ENCODE results near the gene POLA1. TPM values are rescaled to one million over a fixed set of nuclear protein-coding genes. Genes with fewer than 3 reads are reported as not detected.

POLA1 gene
- total and polyA plus RNA-seq, 12 donors, result 2.2 to 11.0 (median 5.9) TPM

DNA sequence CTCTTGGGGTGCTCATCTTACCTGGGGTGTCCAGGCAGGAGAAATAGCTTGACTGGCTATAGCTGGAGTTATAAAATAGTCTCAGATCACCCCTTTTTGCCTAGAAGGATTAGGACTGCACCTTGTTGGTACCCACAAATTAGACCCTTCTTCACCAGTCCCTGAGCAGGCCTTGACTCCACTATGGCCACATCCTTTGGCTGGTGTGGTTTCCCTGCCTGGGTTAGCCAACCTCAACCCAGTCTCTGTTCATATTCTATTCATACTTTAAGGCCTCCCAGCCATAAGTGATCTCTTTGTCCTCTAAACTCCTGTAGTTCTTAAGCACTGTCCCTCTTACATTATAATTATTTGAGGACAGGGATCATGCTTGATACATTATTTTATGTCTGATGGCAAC lies 252.7 kb downstream of the POLA1 start:
- TF ChIP-seq POLR2A (IDR thresholded peaks at IDR 0.05), result no peak
- TF ChIP-seq, protein P1, sequence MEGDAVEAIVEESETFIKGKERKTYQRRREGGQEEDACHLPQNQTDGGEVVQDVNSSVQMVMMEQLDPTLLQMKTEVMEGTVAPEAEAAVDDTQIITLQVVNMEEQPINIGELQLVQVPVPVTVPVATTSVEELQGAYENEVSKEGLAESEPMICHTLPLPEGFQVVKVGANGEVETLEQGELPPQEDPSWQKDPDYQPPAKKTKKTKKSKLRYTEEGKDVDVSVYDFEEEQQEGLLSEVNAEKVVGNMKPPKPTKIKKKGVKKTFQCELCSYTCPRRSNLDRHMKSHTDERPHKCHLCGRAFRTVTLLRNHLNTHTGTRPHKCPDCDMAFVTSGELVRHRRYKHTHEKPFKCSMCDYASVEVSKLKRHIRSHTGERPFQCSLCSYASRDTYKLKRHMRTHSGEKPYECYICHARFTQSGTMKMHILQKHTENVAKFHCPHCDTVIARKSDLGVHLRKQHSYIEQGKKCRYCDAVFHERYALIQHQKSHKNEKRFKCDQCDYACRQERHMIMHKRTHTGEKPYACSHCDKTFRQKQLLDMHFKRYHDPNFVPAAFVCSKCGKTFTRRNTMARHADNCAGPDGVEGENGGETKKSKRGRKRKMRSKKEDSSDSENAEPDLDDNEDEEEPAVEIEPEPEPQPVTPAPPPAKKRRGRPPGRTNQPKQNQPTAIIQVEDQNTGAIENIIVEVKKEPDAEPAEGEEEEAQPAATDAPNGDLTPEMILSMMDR (IDR thresholded peaks at IDR 0.05), result no peak
- no peaks in the 10 kb centered on the region for H3K27me3 ChIP-seq
- no peak overlapping the region for H3K4me3 ChIP-seq
- DNase-seq, result no peak
- no peaks in the 10 kb centered on the region for H3K9me3 ChIP-seq (replicated peaks in 1 of 3)
- H3K36me3 ChIP-seq (replicated peaks in 1 of 2), result no peaks in the 10 kb centered on the region
- intact Hi-C loops (cut with DNase I), result no loop called here
- H3K27ac ChIP-seq, result no peak overlapping the region
- no peaks in the 10 kb centered on the region for H3K4me1 ChIP-seq (replicated peaks in 1 of 2)

DNA sequence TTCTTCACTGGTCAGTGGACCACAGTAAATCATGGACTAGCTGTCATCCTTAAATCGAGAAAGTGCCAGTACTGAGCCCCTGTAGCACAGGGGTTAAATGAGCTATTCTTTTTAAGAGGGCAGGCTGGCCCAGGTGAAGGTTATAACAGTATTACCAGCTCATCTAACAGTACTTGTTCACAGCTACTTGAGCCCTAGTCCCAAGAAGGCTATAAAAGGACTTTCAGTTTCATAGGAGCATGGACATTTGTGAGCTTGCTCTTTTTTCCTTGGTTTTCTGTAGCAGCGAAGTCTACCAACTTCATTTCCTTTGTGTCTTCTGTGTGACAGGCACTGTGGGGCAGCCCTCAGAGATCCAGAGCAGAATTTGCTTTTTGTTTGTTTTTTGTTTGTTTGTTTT lies 261.0 kb downstream of the POLA1 start:
- Histone ChIP-seq H3K9me3 (replicated peaks in 1 of 3) (no peaks in the 10 kb centered on the region), H3K4me3 (no peak overlapping the region), H3K36me3 (replicated peaks in 1 of 2) (no peaks in the 10 kb centered on the region), H3K27ac (no peak overlapping the region), H3K4me1 (replicated peaks in 1 of 2) (no peaks in the 10 kb centered on the region), H3K27me3 (no peaks in the 10 kb centered on the region)
- TF ChIP-seq POLR2A (IDR thresholded peaks at IDR 0.05), result no peak
- TF ChIP-seq, protein P1 (IDR thresholded peaks at IDR 0.05), result no peak
- intact Hi-C loops (cut with DNase I), result no loop called here
- WGBS, 4 donors, result 64 to 92% (median 77%) methylated on average over 2 of the region's 2 CpGs
- no peak for DNase-seq

DNA sequence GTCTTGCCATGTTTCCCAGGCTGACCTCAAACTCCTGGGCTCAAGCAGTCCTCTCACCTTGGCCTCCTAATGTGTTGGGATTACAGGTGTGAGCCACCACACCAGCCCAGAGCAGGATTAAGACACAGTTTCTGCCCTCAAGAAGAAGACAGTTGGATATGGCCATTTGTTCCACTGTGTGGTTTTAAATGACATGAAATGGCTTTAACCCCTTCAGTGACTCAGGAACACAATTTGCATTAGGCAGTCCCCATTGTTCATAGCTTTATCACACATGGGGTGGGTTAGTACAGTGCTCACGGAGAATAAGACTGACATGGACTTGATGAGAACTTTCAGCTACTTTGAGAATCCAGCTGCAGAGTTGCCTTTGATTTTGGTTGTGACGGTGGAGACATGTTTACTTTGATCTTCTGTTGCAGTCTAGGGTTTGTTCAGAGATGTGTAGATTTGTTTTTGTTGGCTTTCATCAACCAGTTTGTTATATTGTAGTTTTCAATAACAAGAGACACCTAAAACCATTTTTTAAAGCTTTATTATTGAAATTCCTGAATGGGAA lies 261.7 kb downstream of the POLA1 start:
- Histone ChIP-seq H3K36me3 (replicated peaks in 1 of 2) (no peaks in the 10 kb centered on the region), H3K27me3 (no peaks in the 10 kb centered on the region), H3K4me1 (replicated peaks in 1 of 2) (no peaks in the 10 kb centered on the region), H3K4me3 (no peak overlapping the region), H3K9me3 (replicated peaks in 1 of 3) (no peaks in the 10 kb centered on the region), H3K27ac (no peak overlapping the region)
- TF ChIP-seq, protein P1 (IDR thresholded peaks at IDR 0.05), result no peak
- no peak for TF ChIP-seq POLR2A (IDR thresholded peaks at IDR 0.05)
- no peak for DNase-seq
- intact Hi-C loops (cut with DNase I), result no loop called here
- WGBS, 4 donors, result 75 to 100% (median 90%) methylated on average over 2 of the region's 2 CpGs

DNA sequence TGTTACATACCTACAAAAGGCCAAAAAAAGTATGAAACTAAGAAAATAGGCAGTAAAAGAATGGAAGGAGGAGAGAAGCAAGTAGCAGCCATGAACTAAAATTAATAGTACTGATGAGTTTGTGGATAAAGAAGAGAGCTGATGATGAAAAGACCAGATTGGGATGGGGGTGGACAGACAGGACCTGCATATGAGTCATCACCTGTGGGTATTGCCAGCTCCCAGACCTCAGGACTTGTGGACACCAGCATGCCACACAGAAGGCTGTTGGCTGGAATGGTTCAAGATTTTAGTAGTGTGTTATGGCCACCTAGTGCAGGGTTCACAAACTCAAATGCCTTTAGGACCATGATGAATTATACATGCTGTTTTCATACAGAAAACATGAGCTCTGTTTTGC lies 263.1 kb downstream of the POLA1 start:
- no peaks in the 10 kb centered on the region for H3K27me3 ChIP-seq
- no peaks in the 10 kb centered on the region for H3K4me1 ChIP-seq (replicated peaks in 1 of 2)
- no peaks in the 10 kb centered on the region for H3K9me3 ChIP-seq (replicated peaks in 1 of 3)
- TF ChIP-seq, protein P1 (IDR thresholded peaks at IDR 0.05), result no peak
- no peak for TF ChIP-seq POLR2A (IDR thresholded peaks at IDR 0.05)
- no peaks in the 10 kb centered on the region for H3K36me3 ChIP-seq (replicated peaks in 1 of 2)
- no peak overlapping the region for H3K27ac ChIP-seq
- no peak overlapping the region for H3K4me3 ChIP-seq
- intact Hi-C loops (cut with DNase I), result no loop called here
- no peak for DNase-seq

Measured in adrenal gland (tissue), 12 donors.